WTC11 (cell line): ENCODE measurements around the gene MLLT1. TPM values are rescaled to one million over a fixed set of nuclear protein-coding genes. Genes with fewer than 3 reads are reported as not detected.

Source experiments
- ATAC-seq: fragments of 200-7000 bp; cut with Tn5 transposase; 2 replicates; pipeline ENCODE4 v1.10.0; 2021; ENCODE audit warnings: mild to moderate bottlenecking, moderate library complexity
- CTCF ChIA-PET: fragments of 300-600 bp; sonication (Branson Sonifier 250); formaldehyde crosslinking; loops from one replicate; lab custom pipeline; 2021; ENCODE audit warnings: antibody characterized with exemption; lab: Charles Lee
- POLR2A ChIA-PET: fragments of 350-600 bp; sonication (Branson Sonifier 250); formaldehyde crosslinking; loops from one replicate; lab custom pipeline; 2021; ENCODE audit warnings: antibody characterized with exemption; lab: Charles Lee
- DNase-seq: peaks from one replicate; pipeline ENCODE4 v3.0.0; 2021; ENCODE audit warnings: low spot score
- H3K27ac Mint-ChIP-seq: 2 replicates; pipeline ENCODE4 v1.8.0; 2021; ENCODE audit warnings: mixed read lengths
- H3K27me3 Mint-ChIP-seq: 2 replicates; pipeline ENCODE4 v1.8.0; 2021; ENCODE audit warnings: low read depth, mild to moderate bottlenecking, moderate library complexity, mixed read lengths
- H3K36me3 Mint-ChIP-seq: 2 replicates; pipeline ENCODE4 v1.8.0; 2021; ENCODE audit warnings: mixed read lengths
- H3K4me1 Mint-ChIP-seq: 2 replicates; pipeline ENCODE4 v1.8.0; 2022; ENCODE audit warnings: mixed read lengths
- H3K4me3 Mint-ChIP-seq: 2 replicates; pipeline ENCODE4 v1.8.0; 2021; ENCODE audit warnings: mild to moderate bottlenecking, moderate library complexity, mixed read lengths
- H3K9me3 Mint-ChIP-seq: 2 replicates; pipeline ENCODE4 v1.8.0; 2021; ENCODE audit warnings: mixed read lengths
- ELF4 ChIP-seq: sonication (generic); formaldehyde crosslinking; IDR thresholded peaks from 2 replicates; pipeline ENCODE4 v1.8.1; 2022; ENCODE audit warnings: low read depth, mild to moderate bottlenecking, moderate library complexity, missing genetic modification reagents
- EMX1 ChIP-seq: fragments of 250-450 bp; sonication (Bioruptor Pico); IDR thresholded peaks from 2 replicates; pipeline ENCODE4 v1.8.0; 2021; ENCODE audit warnings: mild to moderate bottlenecking
- FOXK1 ChIP-seq: sonication (generic); formaldehyde crosslinking; IDR thresholded peaks from 2 replicates; pipeline ENCODE4 v1.8.0; 2022; ENCODE audit warnings: mild to moderate bottlenecking, moderate library complexity, missing genetic modification reagents
- GABPB1 ChIP-seq: sonication (generic); formaldehyde crosslinking; IDR thresholded peaks from 2 replicates; pipeline ENCODE4 v1.8.1; 2023; ENCODE audit warnings: mild to moderate bottlenecking, missing genetic modification reagents
- JAZF1 ChIP-seq: fragments of 250-450 bp; sonication (Bioruptor Pico); IDR thresholded peaks from 2 replicates; pipeline ENCODE4 v1.9.0; 2021; ENCODE audit warnings: moderate library complexity, mild to moderate bottlenecking, inconsistent platforms
- NFYB ChIP-seq: sonication (generic); formaldehyde crosslinking; conservative IDR thresholded peaks from 2 replicates; pipeline ENCODE4 v1.8.0; 2022; ENCODE audit warnings: low read depth, missing genetic modification reagents
- NR1H2 ChIP-seq: sonication (generic); formaldehyde crosslinking; IDR thresholded peaks from 2 replicates; pipeline ENCODE4 v1.9.0; 2021; ENCODE audit warnings: mild to moderate bottlenecking, moderate library complexity, missing genetic modification reagents
- OVOL2 ChIP-seq: fragments of 250-450 bp; sonication (Bioruptor Pico); IDR thresholded peaks from 2 replicates; pipeline ENCODE4 v1.9.0; 2021; ENCODE audit warnings: mild to moderate bottlenecking, borderline replicate concordance
- RELA ChIP-seq: sonication (generic); formaldehyde crosslinking; IDR thresholded peaks from 2 replicates; pipeline ENCODE4 v1.8.1; 2022; ENCODE audit warnings: missing genetic modification reagents, mild to moderate bottlenecking, borderline replicate concordance
- RORB ChIP-seq: fragments of 250-450 bp; sonication (Bioruptor Pico); IDR thresholded peaks from 2 replicates; pipeline ENCODE4 v1.9.0; 2021; ENCODE audit warnings: mild to moderate bottlenecking
- SMAD4 ChIP-seq: sonication (generic); formaldehyde crosslinking; IDR thresholded peaks from 2 replicates; pipeline ENCODE4 v1.8.0; 2022; ENCODE audit warnings: mild to moderate bottlenecking, missing genetic modification reagents
- TEAD4 ChIP-seq: sonication (generic); formaldehyde crosslinking; IDR thresholded peaks from 2 replicates; pipeline ENCODE4 v1.8.0; 2022; ENCODE audit warnings: mild to moderate bottlenecking, missing genetic modification reagents
- TP53 ChIP-seq: sonication (generic); formaldehyde crosslinking; IDR thresholded peaks from 2 replicates; pipeline ENCODE4 v1.8.1; 2023; ENCODE audit warnings: mild to moderate bottlenecking, missing genetic modification reagents
- ZNF219 ChIP-seq: sonication (generic); formaldehyde crosslinking; IDR thresholded peaks from 2 replicates; pipeline ENCODE4 v1.8.0; 2023; ENCODE audit warnings: missing genetic modification reagents, mild to moderate bottlenecking, borderline replicate concordance
- ZNF317 ChIP-seq: sonication (generic); formaldehyde crosslinking; IDR thresholded peaks from 2 replicates; pipeline ENCODE4 v1.8.1; 2023; ENCODE audit warnings: low read depth, mild to moderate bottlenecking, moderate library complexity, missing genetic modification reagents, borderline replicate concordance
- total RNA-seq: library from RNA; stranded (reverse); gene quantifications from 3 replicates; pipeline ENCODE4 v1.2.3, GENCODE V29; 2021
- TF ChIP-seq, protein P1 (sequence below): sonication (generic); formaldehyde crosslinking; IDR thresholded peaks from 2 replicates; pipeline ENCODE4 v1.8.1; 2023; ENCODE audit warnings: mild to moderate bottlenecking, missing genetic modification reagents
- TF ChIP-seq, protein P2 (sequence below): fragments of 250-450 bp; sonication (Bioruptor Pico); IDR thresholded peaks from 2 replicates; pipeline ENCODE4 v1.9.0; 2021; ENCODE audit warnings: mild to moderate bottlenecking
- TF ChIP-seq, protein P3 (sequence below): sonication (generic); formaldehyde crosslinking; IDR thresholded peaks from 2 replicates; pipeline ENCODE4 v1.8.1; 2023; ENCODE audit warnings: mild to moderate bottlenecking, missing genetic modification reagents, moderate library complexity
- TF ChIP-seq, protein P4 (sequence below): sonication (generic); formaldehyde crosslinking; conservative IDR thresholded peaks from 2 replicates; pipeline ENCODE4 v1.8.1; 2022; ENCODE audit warnings: mild to moderate bottlenecking, missing genetic modification reagents
- TF ChIP-seq, protein P5 (sequence below): sonication (generic); formaldehyde crosslinking; conservative IDR thresholded peaks from 2 replicates; pipeline ENCODE4 v1.8.1; 2023; ENCODE audit warnings: mild to moderate bottlenecking, low read depth, missing genetic modification reagents, moderate library complexity
- TF ChIP-seq, protein P6 (sequence below): fragments of 250-450 bp; sonication (Bioruptor Pico); IDR thresholded peaks from 2 replicates; pipeline ENCODE4 v1.9.0; 2021; ENCODE audit warnings: mild to moderate bottlenecking
- TF ChIP-seq, protein P7 (sequence below): fragments of 200-600 bp; IDR thresholded peaks from 2 replicates; pipeline ENCODE4 v1.8.0; 2022; ENCODE audit warnings: antibody characterized with exemption
- TF ChIP-seq, protein P8 (sequence below): sonication (generic); formaldehyde crosslinking; IDR thresholded peaks from 2 replicates; pipeline ENCODE4 v1.8.1; 2022; ENCODE audit warnings: low read depth, mild to moderate bottlenecking, moderate library complexity, missing genetic modification reagents, borderline replicate concordance

MLLT1 gene
- total RNA-seq, 1 experiment from 2014 or later, result 58.2 TPM

DNA sequence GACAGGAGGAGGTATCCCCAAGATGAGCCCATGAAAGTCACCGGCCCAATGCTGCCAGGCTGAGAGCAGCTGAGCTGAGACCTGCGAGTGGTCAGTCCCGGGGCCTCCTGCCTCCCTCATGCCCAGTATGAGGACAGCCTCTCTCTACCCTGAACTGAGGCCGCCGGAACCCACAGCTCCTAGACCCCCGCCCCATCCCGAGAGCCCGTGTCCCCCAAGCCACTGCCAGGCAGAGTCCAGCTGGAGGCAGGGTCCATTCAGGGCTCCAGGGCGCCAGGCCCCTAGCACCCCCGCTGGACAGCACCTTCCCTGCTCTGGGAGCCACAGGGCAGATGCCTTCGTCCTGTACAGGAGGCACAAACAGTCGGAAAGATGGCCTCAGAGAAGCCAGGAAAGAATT, 38.7 kb downstream of the MLLT1 start:
- DNase-seq (no peak), ATAC-seq (no peak)
- POLR2A ChIA-PET, result no interaction called here
- CTCF ChIA-PET, result interaction anchor here (2.4 kb wide), 1 partner anchor 23 kb away, joined by 11 read pairs; no protein-coding TSS in a partner anchor
- Mint-ChIP-seq H3K4me3 (no peak overlapping the region), H3K9me3 (peaks cover 4% of the 10 kb centered on the region), H3K27me3 (no peaks in the 10 kb centered on the region), H3K27ac (0 out of 2 replicates have a peak overlapping the region, but pooled peaks have one; percentile 41), H3K4me1 (peaks cover 20% of the 10 kb centered on the region), H3K36me3 (peaks cover 10% of the 10 kb centered on the region)
- TF ChIP-seq EMX1 (CRISPR knock-in tag) (no peak), ELF4 (CRISPR knock-in tag) (no peak), TP53 (no peak), NFYB (no peak), JAZF1 (no peak), ZNF219 (CRISPR knock-in tag) (no peak), ZNF317 (no peak), OVOL2 (CRISPR knock-in tag) (no peak), RELA (CRISPR knock-in tag) (no peak), GABPB1 (CRISPR knock-in tag) (no peak), FOXK1 (CRISPR knock-in tag) (no peak), NR1H2 (CRISPR knock-in tag) (no peak)
- TF ChIP-seq, protein P1, sequence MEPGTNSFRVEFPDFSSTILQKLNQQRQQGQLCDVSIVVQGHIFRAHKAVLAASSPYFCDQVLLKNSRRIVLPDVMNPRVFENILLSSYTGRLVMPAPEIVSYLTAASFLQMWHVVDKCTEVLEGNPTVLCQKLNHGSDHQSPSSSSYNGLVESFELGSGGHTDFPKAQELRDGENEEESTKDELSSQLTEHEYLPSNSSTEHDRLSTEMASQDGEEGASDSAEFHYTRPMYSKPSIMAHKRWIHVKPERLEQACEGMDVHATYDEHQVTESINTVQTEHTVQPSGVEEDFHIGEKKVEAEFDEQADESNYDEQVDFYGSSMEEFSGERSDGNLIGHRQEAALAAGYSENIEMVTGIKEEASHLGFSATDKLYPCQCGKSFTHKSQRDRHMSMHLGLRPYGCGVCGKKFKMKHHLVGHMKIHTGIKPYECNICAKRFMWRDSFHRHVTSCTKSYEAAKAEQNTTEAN (CRISPR knock-in tag), result no peak
- TF ChIP-seq, protein P2, sequence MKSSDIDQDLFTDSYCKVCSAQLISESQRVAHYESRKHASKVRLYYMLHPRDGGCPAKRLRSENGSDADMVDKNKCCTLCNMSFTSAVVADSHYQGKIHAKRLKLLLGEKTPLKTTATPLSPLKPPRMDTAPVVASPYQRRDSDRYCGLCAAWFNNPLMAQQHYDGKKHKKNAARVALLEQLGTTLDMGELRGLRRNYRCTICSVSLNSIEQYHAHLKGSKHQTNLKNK (CRISPR knock-in tag), result no peak
- TF ChIP-seq, protein P3, sequence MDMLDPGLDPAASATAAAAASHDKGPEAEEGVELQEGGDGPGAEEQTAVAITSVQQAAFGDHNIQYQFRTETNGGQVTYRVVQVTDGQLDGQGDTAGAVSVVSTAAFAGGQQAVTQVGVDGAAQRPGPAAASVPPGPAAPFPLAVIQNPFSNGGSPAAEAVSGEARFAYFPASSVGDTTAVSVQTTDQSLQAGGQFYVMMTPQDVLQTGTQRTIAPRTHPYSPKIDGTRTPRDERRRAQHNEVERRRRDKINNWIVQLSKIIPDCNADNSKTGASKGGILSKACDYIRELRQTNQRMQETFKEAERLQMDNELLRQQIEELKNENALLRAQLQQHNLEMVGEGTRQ (CRISPR knock-in tag), result no peak
- TF ChIP-seq, protein P4, sequence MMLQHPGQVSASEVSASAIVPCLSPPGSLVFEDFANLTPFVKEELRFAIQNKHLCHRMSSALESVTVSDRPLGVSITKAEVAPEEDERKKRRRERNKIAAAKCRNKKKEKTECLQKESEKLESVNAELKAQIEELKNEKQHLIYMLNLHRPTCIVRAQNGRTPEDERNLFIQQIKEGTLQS, result no peak

DNA sequence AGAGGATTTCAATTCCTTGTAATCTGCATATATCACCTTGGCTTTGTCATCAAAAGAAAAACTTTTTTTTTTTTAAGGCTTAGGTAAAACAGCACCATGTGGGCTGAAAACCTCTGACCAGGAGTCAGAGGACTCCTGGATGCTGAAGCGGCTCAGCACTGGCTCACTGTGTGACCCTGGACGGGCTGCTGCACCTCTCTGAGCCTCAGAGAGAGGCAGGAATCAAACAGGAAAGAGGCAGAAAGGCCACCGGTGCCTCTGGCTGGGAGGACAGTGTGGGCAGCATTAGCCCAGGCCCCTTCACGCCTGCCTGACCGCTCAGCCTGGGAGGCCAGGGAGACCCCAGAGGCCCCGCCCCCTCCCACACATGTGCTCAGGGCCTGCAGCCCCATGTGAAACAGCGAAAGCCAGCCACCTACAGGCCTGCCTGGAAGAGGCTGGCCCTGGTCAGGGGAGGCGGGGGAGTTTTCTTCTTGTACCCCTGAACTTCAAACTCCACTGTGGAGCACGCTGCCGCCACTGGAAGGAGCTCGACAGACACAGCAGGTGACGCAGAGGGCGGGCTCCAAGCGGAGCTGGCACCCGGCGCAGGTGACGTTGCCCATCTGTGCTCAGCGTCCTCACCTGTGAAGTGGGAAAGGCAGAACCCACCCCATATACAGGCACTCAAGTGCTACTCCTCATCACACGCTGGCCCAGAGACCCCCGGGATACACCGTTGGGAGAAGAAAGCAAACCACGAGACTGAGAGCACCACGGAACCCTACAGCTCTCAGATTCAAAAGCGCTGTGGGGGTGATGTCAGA, 39.7 kb downstream of the MLLT1 start:
- DNase-seq (peak; percentile 42), ATAC-seq (peak; percentile 56)
- CTCF ChIA-PET, result interaction anchor here (2.4 kb wide), 1 partner anchor 22 kb away, joined by 11 read pairs; no protein-coding TSS in a partner anchor
- peaks cover 23% of the 10 kb centered on the region for H3K4me1 Mint-ChIP-seq
- H3K9me3 Mint-ChIP-seq, result no peaks in the 10 kb centered on the region
- H3K4me3 Mint-ChIP-seq, result no peak overlapping the region
- H3K27me3 Mint-ChIP-seq, result no peaks in the 10 kb centered on the region
- peak overlapping the region; percentile 52; the same call in 1 of the 2 replicates for H3K27ac Mint-ChIP-seq
- POLR2A ChIA-PET, result no interaction called here
- peaks cover 6% of the 10 kb centered on the region; the same call in 1 of the 2 replicates for H3K36me3 Mint-ChIP-seq
- no peak for TF ChIP-seq SMAD4
- TF ChIP-seq, protein P5, sequence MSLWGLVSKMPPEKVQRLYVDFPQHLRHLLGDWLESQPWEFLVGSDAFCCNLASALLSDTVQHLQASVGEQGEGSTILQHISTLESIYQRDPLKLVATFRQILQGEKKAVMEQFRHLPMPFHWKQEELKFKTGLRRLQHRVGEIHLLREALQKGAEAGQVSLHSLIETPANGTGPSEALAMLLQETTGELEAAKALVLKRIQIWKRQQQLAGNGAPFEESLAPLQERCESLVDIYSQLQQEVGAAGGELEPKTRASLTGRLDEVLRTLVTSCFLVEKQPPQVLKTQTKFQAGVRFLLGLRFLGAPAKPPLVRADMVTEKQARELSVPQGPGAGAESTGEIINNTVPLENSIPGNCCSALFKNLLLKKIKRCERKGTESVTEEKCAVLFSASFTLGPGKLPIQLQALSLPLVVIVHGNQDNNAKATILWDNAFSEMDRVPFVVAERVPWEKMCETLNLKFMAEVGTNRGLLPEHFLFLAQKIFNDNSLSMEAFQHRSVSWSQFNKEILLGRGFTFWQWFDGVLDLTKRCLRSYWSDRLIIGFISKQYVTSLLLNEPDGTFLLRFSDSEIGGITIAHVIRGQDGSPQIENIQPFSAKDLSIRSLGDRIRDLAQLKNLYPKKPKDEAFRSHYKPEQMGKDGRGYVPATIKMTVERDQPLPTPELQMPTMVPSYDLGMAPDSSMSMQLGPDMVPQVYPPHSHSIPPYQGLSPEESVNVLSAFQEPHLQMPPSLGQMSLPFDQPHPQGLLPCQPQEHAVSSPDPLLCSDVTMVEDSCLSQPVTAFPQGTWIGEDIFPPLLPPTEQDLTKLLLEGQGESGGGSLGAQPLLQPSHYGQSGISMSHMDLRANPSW (CRISPR knock-in tag), result no peak
- TF ChIP-seq TEAD4, result no peak
- TF ChIP-seq RORB, result no peak
- no peak for TF ChIP-seq GABPB1 (CRISPR knock-in tag)
- TF ChIP-seq, protein P6, sequence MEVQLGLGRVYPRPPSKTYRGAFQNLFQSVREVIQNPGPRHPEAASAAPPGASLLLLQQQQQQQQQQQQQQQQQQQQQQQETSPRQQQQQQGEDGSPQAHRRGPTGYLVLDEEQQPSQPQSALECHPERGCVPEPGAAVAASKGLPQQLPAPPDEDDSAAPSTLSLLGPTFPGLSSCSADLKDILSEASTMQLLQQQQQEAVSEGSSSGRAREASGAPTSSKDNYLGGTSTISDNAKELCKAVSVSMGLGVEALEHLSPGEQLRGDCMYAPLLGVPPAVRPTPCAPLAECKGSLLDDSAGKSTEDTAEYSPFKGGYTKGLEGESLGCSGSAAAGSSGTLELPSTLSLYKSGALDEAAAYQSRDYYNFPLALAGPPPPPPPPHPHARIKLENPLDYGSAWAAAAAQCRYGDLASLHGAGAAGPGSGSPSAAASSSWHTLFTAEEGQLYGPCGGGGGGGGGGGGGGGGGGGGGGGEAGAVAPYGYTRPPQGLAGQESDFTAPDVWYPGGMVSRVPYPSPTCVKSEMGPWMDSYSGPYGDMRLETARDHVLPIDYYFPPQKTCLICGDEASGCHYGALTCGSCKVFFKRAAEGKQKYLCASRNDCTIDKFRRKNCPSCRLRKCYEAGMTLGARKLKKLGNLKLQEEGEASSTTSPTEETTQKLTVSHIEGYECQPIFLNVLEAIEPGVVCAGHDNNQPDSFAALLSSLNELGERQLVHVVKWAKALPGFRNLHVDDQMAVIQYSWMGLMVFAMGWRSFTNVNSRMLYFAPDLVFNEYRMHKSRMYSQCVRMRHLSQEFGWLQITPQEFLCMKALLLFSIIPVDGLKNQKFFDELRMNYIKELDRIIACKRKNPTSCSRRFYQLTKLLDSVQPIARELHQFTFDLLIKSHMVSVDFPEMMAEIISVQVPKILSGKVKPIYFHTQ (CRISPR knock-in tag), result no peak
- TF ChIP-seq, protein P7, sequence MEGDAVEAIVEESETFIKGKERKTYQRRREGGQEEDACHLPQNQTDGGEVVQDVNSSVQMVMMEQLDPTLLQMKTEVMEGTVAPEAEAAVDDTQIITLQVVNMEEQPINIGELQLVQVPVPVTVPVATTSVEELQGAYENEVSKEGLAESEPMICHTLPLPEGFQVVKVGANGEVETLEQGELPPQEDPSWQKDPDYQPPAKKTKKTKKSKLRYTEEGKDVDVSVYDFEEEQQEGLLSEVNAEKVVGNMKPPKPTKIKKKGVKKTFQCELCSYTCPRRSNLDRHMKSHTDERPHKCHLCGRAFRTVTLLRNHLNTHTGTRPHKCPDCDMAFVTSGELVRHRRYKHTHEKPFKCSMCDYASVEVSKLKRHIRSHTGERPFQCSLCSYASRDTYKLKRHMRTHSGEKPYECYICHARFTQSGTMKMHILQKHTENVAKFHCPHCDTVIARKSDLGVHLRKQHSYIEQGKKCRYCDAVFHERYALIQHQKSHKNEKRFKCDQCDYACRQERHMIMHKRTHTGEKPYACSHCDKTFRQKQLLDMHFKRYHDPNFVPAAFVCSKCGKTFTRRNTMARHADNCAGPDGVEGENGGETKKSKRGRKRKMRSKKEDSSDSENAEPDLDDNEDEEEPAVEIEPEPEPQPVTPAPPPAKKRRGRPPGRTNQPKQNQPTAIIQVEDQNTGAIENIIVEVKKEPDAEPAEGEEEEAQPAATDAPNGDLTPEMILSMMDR, result no peak
- TF ChIP-seq, protein P8, sequence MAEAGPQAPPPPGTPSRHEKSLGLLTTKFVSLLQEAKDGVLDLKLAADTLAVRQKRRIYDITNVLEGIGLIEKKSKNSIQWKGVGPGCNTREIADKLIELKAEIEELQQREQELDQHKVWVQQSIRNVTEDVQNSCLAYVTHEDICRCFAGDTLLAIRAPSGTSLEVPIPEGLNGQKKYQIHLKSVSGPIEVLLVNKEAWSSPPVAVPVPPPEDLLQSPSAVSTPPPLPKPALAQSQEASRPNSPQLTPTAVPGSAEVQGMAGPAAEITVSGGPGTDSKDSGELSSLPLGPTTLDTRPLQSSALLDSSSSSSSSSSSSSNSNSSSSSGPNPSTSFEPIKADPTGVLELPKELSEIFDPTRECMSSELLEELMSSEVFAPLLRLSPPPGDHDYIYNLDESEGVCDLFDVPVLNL, result no peak
